Dermis microvascular lymphatic vessel endothelial cell (primary cell): ENCODE measurements around the gene DCST2. TPM values are rescaled to one million over a fixed set of nuclear protein-coding genes. Genes with fewer than 3 reads are reported as not detected.
"Not testable (repeated sequence)": the region's sequence is repeated elsewhere in the genome, so short reads cannot be mapped to it uniquely, and the experiment has no call there.

Experiments
- DNase-seq, 2 donors: peaks; one replicate each; pipeline versions ENCODE4 v3.0.0 to v3.0.0-alpha.2; 2010; ENCODE audit warnings: low read depth in 2 of 2
- total RNA-seq: library from RNA; depleted of rRNA; stranded (reverse); fragments of >200 nt; gene quantifications from 2 replicates; pipeline ENCODE4 v1.2.1, GENCODE V29; 2014

DCST2 gene
- total RNA-seq, 1 donor from 2014 or later = under 0.01 TPM

GRCh38 chr1:154977762-154978161, 55.8 kb downstream of the DCST2 start:
- DNase-seq = not testable (repeated sequence)

GRCh38 chr1:154975409-154976059, 58.0 kb downstream of the DCST2 start:
- DNase-seq = peak in 1 of 2 donors; percentile 58

GRCh38 chr1:154974808-154975408, 58.7 kb downstream of the DCST2 start:
- DNase-seq = peak; percentile 90 to 95

GRCh38 chr1:154974102-154974807, 59.3 kb downstream of the DCST2 start, which contains the start of gene CKS1B:
TSS of gene CKS1B (plus strand) at chr1:154974681. CDS start at chr1:154974746, 65 bp downstream.
- peak; percentile 100 for DNase-seq

- DNase-seq = peak; percentile 93 to 98
Observed at GRCh38 chr1:154973344-154974101, 60.1 kb downstream of the DCST2 start.

GRCh38 chr1:154972517-154973343, 60.9 kb downstream of the DCST2 start:
- peak in 1 of 2 donors; percentile 91 for DNase-seq

GRCh38 chr1:154972213-154972516, 61.4 kb downstream of the DCST2 start:
- DNase-seq = no peak

GRCh38 chr1:154971341-154971998, 62.1 kb downstream of the DCST2 start:
- DNase-seq = no peak

GRCh38 chr1:154970631-154971340, 62.8 kb downstream of the DCST2 start, which contains the start of gene SHC1:
TSS of gene SHC1 (minus strand) at chr1:154970747. CDS start at chr1:154970526, 221 bp downstream.
- DNase-seq = peak; percentile 94 to 96

GRCh38 chr1:154969860-154970452, 63.6 kb downstream of the DCST2 start:
- DNase-seq = peak in 1 of 2 donors; percentile 31

GRCh38 chr1:154969246-154969645, 64.3 kb downstream of the DCST2 start:
- DNase-seq = no peak

GRCh38 chr1:154968731-154969130, 64.8 kb downstream of the DCST2 start:
- no peak for DNase-seq

Other genes with a start within 250 kb of the DCST2 start
- gene KCNN3, start 163.5 kb downstream of the DCST2 start, total RNA-seq = 1.0 and 1.8 TPM in 2 replicates
- 8.6 and 12.0 TPM in 2 replicates for gene PMVK, start 97.1 kb downstream of the DCST2 start, total RNA-seq
- 83.6 and 101 TPM in 2 replicates for gene PBXIP1, start 77.7 kb downstream of the DCST2 start, total RNA-seq
- gene PYGO2, start 72.0 kb downstream of the DCST2 start, total RNA-seq = 6.6 and 12.6 TPM in 2 replicates
- gene SHC1, start 63.0 kb downstream of the DCST2 start, total RNA-seq = 217 and 297 TPM in 2 replicates
- gene CKS1B, start 59.1 kb downstream of the DCST2 start, total RNA-seq = 63.2 and 73.7 TPM in 2 replicates
- 17.1 and 21.5 TPM in 2 replicates for gene FLAD1, start 50.4 kb downstream of the DCST2 start, total RNA-seq
- 0.13 and 0.38 TPM in 2 replicates for gene LENEP, start 40.2 kb downstream of the DCST2 start, total RNA-seq
- 6.3 and 10.6 TPM in 2 replicates for gene ZBTB7B, start 31.0 kb downstream of the DCST2 start, total RNA-seq
- gene DCST1, start within 50 bp of the DCST2 start, total RNA-seq = not detected in 2 replicates
- gene ADAM15, start 17.5 kb upstream of the DCST2 start, total RNA-seq = 176 and 178 TPM in 2 replicates
- gene EFNA4, start 30.0 kb upstream of the DCST2 start, total RNA-seq = 12.2 and 17.4 TPM in 2 replicates
- 1.3 and 1.6 TPM in 2 replicates for gene EFNA3, start 45.1 kb upstream of the DCST2 start, total RNA-seq
- 132 and 215 TPM in 2 replicates for gene EFNA1, start 94.1 kb upstream of the DCST2 start, total RNA-seq
- gene SLC50A1, start 102.1 kb upstream of the DCST2 start, total RNA-seq = 48.5 and 48.7 TPM in 2 replicates
- gene DPM3, start 106.8 kb upstream of the DCST2 start, total RNA-seq = 24.7 and 40.4 TPM in 2 replicates
- gene KRTCAP2, start 139.5 kb upstream of the DCST2 start, total RNA-seq = 126 and 157 TPM in 2 replicates
- gene TRIM46, start 140.1 kb upstream of the DCST2 start, total RNA-seq = 1.8 and 1.9 TPM in 2 replicates
- gene THBS3, start 174.1 kb upstream of the DCST2 start, total RNA-seq = 11.0 and 19.5 TPM in 2 replicates
- 32.7 and 36.1 TPM in 2 replicates for gene MTX1, start 174.9 kb upstream of the DCST2 start, total RNA-seq
- gene ENTREP3, start 221.7 kb upstream of the DCST2 start, total RNA-seq = 3.0 and 4.2 TPM in 2 replicates
- gene SCAMP3, start 228.6 kb upstream of the DCST2 start, total RNA-seq = 24.8 and 46.4 TPM in 2 replicates
- gene CLK2, start 239.7 kb upstream of the DCST2 start, total RNA-seq = 13.6 and 23.4 TPM in 2 replicates
- gene HCN3, start 243.7 kb upstream of the DCST2 start, total RNA-seq = 0.38 and 0.51 TPM in 2 replicates